ENCODE results near the gene FAM13B. TPM values are rescaled to one million over a fixed set of nuclear protein-coding genes. Genes with fewer than 3 reads are reported as not detected.
A peak's percentile ranks its signal among the peaks of the same experiment; 100 is the strongest.

Gene FAM13B
- total and polyA plus RNA-seq, 10 of the 15 experiments (the other 5 are each of a cell fraction or from before 2014, with no cell fraction given) = 3.6 to 30.0 (median 20.3) TPM

DNA sequence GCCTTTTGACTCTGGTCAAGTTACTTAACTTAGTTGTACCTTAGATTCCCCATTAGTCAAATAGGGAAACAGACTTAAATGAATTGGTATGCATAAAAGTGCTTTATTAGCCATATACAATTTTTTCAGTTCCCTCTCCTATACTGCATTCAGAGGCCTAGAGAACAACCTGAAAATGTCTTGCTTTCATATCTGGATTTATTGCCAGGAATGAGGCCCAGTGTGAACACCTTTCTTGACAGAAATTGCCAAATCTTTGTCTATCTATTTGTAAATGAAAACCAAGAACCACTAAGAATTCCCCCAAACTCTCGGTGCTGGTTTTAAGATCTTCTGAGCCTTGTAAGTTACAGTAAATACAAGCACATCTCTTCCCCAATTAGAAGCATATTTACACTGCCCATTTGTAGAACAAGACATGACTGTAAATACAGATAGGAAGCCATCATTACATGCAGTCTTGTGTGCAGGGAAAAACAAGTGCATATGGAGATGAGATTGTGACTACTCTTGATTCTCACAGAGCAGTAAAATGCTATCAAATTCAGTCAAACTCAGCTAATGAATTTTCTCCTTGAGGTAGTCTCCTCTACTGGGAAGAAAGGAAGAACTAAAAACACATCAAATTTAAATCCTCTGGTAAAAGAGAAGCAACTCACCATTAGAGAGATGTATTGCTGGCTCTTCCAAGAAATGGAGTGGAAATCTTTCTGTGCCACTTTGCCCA is 5.2 kb upstream of the FAM13B start (continued):
- TF ChIP-seq RB1 (IDR thresholded peaks at IDR 0.05; ENCODE audit: borderline replicate concordance) (no peak), YY1 (IDR thresholded peaks at IDR 0.05; ENCODE audit: low read depth, low read length) (no peak), EZH2 (IDR thresholded peaks at IDR 0.05; ENCODE audit: borderline replicate concordance, control insufficient read depth, low read depth, low read length) (no peak), RAD21 (IDR thresholded peaks at IDR 0.05; ENCODE audit: insufficient read depth, low read depth, low read length) (no peak), TBL1XR1 (IDR thresholded peaks at IDR 0.05; ENCODE audit: low read depth, low read length) (no peak), SPI1 (IDR thresholded peaks at IDR 0.05; ENCODE audit: borderline replicate concordance, insufficient read depth, low read depth, low read length) (peak; percentile 26; the same call in 1 of the 2 replicates), MYB (IDR thresholded peaks at IDR 0.05; ENCODE audit: borderline replicate concordance, low read depth, low read length) (no peak), ZNF622 (IDR thresholded peaks at IDR 0.05) (no peak), RELA (IDR thresholded peaks at IDR 0.05; ENCODE audit: borderline replicate concordance, partially characterized antibody) (no peak), CBFB (IDR thresholded peaks at IDR 0.05; ENCODE audit: low read depth) (no peak), IKZF2 (IDR thresholded peaks at IDR 0.05) (peak; percentile 39 to 64; a peak in 3 of 4 replicates), CHD4 (IDR thresholded peaks at IDR 0.05) (no peak), BMI1 (IDR thresholded peaks at IDR 0.05; ENCODE audit: borderline replicate concordance) (no peak), CBX3 (IDR thresholded peaks at IDR 0.05; ENCODE audit: borderline replicate concordance, low read depth) (no peak), LARP7 (IDR thresholded peaks at IDR 0.05) (no peak), KLF5 (IDR thresholded peaks at IDR 0.05; ENCODE audit: partially characterized antibody) (no peak), POLR2AphosphoS2 (IDR thresholded peaks at IDR 0.05; ENCODE audit: low read depth, low read length) (no peak), ASH2L (IDR thresholded peaks at IDR 0.05; ENCODE audit: borderline replicate concordance, low read depth) (no peak), SUZ12 (IDR thresholded peaks at IDR 0.05; ENCODE audit: unreplicated experiment) (no peak), NR2C2 (IDR thresholded peaks at IDR 0.05; ENCODE audit: borderline replicate concordance, control insufficient read depth, insufficient read length, low read depth) (no peak), SMAD5 (IDR thresholded peaks at IDR 0.05; ENCODE audit: low read depth) (no peak)
- TF ChIP-seq, protein P1, sequence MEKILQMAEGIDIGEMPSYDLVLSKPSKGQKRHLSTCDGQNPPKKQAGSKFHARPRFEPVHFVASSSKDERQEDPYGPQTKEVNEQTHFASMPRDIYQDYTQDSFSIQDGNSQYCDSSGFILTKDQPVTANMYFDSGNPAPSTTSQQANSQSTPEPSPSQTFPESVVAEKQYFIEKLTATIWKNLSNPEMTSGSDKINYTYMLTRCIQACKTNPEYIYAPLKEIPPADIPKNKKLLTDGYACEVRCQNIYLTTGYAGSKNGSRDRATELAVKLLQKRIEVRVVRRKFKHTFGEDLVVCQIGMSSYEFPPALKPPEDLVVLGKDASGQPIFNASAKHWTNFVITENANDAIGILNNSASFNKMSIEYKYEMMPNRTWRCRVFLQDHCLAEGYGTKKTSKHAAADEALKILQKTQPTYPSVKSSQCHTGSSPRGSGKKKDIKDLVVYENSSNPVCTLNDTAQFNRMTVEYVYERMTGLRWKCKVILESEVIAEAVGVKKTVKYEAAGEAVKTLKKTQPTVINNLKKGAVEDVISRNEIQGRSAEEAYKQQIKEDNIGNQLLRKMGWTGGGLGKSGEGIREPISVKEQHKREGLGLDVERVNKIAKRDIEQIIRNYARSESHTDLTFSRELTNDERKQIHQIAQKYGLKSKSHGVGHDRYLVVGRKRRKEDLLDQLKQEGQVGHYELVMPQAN (conservative IDR thresholded peaks at IDR 0.05) = no peak
- TF ChIP-seq, protein P2, sequence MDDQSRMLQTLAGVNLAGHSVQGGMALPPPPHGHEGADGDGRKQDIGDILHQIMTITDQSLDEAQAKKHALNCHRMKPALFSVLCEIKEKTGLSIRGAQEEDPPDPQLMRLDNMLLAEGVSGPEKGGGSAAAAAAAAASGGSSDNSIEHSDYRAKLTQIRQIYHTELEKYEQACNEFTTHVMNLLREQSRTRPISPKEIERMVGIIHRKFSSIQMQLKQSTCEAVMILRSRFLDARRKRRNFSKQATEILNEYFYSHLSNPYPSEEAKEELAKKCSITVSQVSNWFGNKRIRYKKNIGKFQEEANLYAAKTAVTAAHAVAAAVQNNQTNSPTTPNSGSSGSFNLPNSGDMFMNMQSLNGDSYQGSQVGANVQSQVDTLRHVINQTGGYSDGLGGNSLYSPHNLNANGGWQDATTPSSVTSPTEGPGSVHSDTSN (IDR thresholded peaks at IDR 0.05; ENCODE audit: insufficient replicate concordance, low read depth, low read length) = no peak
- TF ChIP-seq, protein P3, sequence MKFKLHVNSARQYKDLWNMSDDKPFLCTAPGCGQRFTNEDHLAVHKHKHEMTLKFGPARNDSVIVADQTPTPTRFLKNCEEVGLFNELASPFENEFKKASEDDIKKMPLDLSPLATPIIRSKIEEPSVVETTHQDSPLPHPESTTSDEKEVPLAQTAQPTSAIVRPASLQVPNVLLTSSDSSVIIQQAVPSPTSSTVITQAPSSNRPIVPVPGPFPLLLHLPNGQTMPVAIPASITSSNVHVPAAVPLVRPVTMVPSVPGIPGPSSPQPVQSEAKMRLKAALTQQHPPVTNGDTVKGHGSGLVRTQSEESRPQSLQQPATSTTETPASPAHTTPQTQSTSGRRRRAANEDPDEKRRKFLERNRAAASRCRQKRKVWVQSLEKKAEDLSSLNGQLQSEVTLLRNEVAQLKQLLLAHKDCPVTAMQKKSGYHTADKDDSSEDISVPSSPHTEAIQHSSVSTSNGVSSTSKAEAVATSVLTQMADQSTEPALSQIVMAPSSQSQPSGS (IDR thresholded peaks at IDR 0.05; ENCODE audit: low read length) = no peak; the same call in 1 of the 2 replicates
- TF ChIP-seq, protein P4, sequence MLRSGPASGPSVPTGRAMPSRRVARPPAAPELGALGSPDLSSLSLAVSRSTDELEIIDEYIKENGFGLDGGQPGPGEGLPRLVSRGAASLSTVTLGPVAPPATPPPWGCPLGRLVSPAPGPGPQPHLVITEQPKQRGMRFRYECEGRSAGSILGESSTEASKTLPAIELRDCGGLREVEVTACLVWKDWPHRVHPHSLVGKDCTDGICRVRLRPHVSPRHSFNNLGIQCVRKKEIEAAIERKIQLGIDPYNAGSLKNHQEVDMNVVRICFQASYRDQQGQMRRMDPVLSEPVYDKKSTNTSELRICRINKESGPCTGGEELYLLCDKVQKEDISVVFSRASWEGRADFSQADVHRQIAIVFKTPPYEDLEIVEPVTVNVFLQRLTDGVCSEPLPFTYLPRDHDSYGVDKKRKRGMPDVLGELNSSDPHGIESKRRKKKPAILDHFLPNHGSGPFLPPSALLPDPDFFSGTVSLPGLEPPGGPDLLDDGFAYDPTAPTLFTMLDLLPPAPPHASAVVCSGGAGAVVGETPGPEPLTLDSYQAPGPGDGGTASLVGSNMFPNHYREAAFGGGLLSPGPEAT (IDR thresholded peaks at IDR 0.05; ENCODE audit: low read depth) = 0 out of 2 replicates have a peak, but pooled peaks have one; percentile 39

Data from GM12878 (cell line).